ENCODE data around the gene SGMS1.

The SGMS1 gene

DNA sequence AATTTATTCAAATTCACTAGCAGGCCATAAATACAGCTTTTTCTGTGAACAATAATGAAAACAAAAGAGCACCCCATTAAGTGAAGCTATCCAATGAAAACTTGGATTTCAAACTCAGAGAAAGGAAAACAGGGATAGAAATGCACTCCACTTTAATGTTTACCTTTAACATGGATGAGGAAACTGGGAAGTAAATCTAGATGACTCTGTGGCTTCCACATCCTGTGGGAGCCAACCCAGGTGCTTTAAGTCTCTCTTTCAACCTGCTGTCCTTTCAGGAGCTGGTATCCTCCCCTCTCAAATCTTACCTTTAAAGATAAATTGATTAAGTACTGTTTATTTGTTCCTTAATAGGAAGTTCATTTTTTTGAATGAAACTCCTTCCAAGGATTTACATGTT, 21.5 kb upstream of the SGMS1 start:
- TF ChIP-seq, protein P1, sequence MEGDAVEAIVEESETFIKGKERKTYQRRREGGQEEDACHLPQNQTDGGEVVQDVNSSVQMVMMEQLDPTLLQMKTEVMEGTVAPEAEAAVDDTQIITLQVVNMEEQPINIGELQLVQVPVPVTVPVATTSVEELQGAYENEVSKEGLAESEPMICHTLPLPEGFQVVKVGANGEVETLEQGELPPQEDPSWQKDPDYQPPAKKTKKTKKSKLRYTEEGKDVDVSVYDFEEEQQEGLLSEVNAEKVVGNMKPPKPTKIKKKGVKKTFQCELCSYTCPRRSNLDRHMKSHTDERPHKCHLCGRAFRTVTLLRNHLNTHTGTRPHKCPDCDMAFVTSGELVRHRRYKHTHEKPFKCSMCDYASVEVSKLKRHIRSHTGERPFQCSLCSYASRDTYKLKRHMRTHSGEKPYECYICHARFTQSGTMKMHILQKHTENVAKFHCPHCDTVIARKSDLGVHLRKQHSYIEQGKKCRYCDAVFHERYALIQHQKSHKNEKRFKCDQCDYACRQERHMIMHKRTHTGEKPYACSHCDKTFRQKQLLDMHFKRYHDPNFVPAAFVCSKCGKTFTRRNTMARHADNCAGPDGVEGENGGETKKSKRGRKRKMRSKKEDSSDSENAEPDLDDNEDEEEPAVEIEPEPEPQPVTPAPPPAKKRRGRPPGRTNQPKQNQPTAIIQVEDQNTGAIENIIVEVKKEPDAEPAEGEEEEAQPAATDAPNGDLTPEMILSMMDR (IDR thresholded peaks at IDR 0.05; ENCODE audit: insufficient read depth, low read depth, low read length, missing control alignments) = no peak
- no peak overlapping the region for H3K4me3 ChIP-seq (ENCODE audit: low read length)
- DNase-seq (ENCODE audit: low read depth) = no peak

DNA sequence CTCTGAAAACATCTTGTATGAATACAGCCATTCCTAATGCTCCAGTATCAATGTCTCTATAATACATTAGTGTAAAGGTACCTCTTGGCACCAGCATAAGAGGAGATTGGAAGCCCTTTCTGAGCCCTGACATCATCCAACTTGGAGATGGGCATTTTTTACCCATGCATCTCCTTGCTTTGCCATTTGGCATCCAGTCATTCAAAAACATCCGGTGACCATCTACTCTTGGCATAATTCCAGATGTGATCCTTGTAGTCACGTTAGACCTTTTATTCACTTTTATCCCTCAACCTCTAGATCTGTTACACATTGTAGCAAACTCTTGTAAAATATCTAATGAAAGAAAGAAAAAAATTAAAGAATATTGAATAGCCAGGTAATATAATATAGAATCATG, 17.9 kb upstream of the SGMS1 start:
- DNase-seq (ENCODE audit: low read depth) = peak; percentile 49
- no peak overlapping the region for H3K4me3 ChIP-seq (ENCODE audit: low read length)
- TF ChIP-seq, protein P1 (IDR thresholded peaks at IDR 0.05; ENCODE audit: insufficient read depth, low read depth, low read length, missing control alignments) = no peak

DNA sequence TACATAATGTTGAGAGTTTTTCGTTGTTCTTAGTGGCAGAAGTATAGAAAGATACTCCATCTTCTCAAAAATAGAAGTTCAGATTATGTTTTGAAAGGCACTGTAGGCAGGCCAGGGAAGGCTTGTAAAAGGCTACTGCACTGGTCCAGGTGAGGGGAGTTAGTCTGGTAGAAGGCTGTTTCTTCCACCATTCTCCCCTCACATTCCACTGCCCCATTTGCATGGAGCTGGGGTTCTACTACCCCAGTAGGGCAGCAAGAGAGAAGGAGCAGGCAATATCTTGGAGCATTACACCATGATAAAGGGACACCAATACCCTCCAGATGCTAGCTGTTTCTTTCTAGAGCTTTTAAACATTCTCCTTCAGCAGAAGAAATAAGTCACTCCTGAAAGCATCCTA, 16.5 kb upstream of the SGMS1 start:
- no peak for DNase-seq (ENCODE audit: low read depth)
- TF ChIP-seq, protein P1 (IDR thresholded peaks at IDR 0.05; ENCODE audit: insufficient read depth, low read depth, low read length, missing control alignments) = no peak
- H3K4me3 ChIP-seq (ENCODE audit: low read length) = no peak overlapping the region

DNA sequence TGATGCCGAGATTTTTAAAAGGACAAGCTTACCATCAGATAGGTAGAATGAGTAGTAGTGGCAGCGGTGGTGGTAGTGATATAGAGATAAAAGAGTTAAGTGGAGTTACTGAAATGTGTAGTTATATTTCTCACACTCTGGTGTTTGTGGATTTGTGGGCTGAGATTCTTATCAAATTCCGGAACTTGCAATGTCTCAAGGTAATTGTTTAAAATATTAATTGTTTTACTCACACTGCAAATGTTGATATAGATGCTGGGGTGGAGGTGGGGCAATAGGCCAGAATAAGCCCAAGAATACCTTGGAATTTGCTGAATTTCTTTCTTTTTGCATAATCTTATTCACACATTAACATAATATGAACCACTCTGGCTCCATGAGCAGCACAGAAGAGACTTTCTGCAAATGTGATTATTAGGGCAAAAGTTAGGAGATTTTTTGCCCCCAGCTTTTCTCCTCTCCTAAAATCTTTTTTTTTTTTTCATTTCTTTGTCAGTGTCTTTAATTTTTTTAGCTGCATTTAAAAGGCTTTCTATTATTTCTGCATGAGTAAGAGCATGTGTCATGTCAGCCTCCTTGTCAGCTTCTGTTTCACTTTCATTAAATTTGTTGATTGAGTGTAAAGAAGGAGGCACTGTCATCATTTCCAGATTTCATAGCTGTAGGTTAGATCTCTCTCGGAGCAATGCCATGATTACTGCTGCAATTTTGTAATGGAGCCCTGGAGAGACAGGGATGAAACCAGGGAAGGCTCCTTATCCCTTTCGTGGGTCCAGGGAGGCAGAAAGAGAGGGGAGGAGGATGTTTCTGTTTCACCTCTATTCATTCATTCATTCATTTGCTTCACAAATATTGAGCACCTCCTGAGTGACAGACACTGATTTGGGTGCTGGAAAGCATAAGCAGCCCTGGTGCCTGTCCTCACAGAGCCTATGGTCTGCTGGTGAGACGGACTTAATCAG, 13.1 kb upstream of the SGMS1 start:
- DNase-seq (ENCODE audit: low read depth) = peak; percentile 19
- no peak overlapping the region for H3K4me3 ChIP-seq (ENCODE audit: low read length)
- TF ChIP-seq, protein P1 (IDR thresholded peaks at IDR 0.05; ENCODE audit: insufficient read depth, low read depth, low read length, missing control alignments) = no peak

DNA sequence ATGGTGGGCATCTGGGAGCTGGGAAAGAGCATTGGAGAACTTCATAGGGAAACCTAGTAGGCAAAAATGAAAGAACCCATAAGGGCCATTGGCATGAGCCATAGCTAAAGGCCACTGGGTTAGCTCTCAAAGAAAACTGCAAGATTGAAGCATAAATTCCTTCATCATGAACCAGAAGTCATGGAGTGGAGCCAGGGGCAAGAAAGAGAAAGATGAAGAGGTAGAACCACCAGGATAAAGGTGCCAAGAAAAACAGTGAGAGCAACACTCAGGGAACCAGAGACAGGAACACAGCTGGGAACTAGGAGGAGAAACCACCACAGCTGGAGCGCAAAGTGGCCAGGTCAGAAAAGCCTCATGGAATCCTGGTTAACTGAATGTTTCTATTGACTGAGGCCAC, 11.5 kb upstream of the SGMS1 start:
- DNase-seq (ENCODE audit: low read depth) = peak; percentile 34
- TF ChIP-seq, protein P1 (IDR thresholded peaks at IDR 0.05; ENCODE audit: insufficient read depth, low read depth, low read length, missing control alignments) = no peak
- H3K4me3 ChIP-seq (ENCODE audit: low read length) = no peak overlapping the region

DNA sequence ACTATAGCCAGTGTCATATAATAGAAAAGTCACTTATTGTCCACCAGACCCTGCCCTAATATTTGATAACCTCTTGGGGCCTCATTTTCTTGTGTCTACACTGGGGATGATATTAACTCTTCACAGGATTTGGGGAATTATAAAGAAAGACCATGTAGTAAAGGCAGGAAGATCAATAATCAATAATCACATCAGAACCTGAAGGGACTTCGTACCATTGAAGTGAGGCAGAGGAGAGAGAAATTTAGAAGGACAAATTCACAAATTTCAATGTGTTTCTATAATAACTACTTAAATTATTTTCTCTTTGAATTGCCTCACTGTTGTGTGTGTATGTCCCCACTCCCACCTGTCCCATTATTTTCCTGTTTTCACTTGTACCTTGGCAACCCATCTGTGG, 10.7 kb upstream of the SGMS1 start:
- DNase-seq (ENCODE audit: low read depth) = no peak
- no peak overlapping the region for H3K4me3 ChIP-seq (ENCODE audit: low read length)
- TF ChIP-seq, protein P1 (IDR thresholded peaks at IDR 0.05; ENCODE audit: insufficient read depth, low read depth, low read length, missing control alignments) = no peak

DNA sequence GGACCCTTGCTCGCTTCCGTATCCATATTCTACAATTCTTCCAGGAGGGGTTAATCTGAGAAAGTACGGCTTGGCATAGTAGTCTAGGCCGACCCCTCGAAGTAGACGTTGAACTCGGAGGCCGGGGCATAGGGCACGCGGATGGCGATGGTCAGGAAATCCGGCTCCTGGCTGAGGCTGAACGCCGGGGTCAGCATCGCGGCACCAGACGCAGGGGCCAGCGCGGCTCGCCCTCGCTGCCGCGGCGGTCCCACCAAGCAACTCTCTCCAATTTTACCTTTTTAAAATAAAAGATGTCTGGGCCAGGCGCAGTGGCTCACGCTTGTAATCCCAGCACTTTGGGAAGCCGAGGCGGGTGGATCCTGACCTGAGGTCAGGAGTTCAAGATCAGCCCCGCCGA, 7.3 kb upstream of the SGMS1 start:
- DNase-seq (ENCODE audit: low read depth) = no peak
- TF ChIP-seq, protein P1 (IDR thresholded peaks at IDR 0.05; ENCODE audit: insufficient read depth, low read depth, low read length, missing control alignments) = no peak
- H3K4me3 ChIP-seq (ENCODE audit: low read length) = no peak overlapping the region

All from epithelial cell of esophagus (primary cell).